Measurements from ENCODE around the gene RAPGEF3. TPM values are rescaled to one million over a fixed set of nuclear protein-coding genes. Genes with fewer than 3 reads are reported as not detected.

RAPGEF3 gene
- total RNA-seq, 1 experiment from 2014 or later = 6.1 TPM

DNA sequence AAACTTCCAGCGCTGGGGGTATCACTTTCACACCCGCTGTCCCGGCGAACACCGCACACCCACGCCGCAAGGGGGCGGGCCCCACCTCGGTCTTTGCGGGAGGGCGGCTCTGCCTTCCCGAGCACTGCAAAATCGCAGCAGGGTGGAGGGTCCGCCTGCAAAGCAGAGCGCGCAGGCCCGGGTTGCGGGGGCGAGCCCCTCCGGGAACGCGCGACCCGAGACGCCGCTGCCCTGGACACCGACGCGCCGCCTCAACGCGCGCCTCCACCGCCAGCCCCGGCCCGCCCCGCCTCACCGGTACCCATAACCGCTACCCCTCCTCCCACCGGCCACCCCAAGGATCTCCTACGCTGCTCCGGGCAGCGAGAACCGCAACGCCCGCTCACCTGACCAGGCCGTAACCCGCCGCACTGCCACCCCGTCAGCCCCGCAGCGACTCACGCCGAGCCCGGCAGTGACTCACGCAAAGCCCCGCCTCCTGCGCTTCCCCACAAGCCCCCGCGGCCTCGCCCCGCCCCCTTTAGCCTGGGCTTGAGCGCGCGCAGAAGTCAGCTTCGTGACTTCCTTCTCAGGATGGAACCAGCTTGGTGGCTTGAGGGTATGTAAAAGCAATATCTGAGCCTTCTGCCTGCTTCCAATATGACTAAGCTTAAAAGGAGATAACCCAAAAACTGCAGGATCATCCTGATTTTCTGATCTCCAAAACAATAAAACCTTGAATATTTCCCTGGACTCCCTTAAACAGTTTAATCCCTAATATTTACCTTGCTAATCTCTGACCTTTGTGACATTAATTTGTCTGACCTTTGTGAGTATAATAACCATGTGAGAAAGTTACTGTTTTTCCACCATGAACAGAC lies 52.9 kb downstream of the RAPGEF3 start, which contains the start of gene RPAP3:
Gene RPAP3, minus strand, starts transcription at position 465 of the 860 bp plus-strand sequence. CDS start 3,190 bp downstream, outside the sequence.
- Histone ChIP-seq H3K4me3 (peak within 1 kb of the TSS; percentile 66), H3K36me3 (peaks cover 24% of the 10 kb centered on the region), H3K9me3 (no peaks in the 10 kb centered on the region), H3K27me3 (no peaks in the 10 kb centered on the region)
- peak; percentile 95 for DNase-seq

DNA sequence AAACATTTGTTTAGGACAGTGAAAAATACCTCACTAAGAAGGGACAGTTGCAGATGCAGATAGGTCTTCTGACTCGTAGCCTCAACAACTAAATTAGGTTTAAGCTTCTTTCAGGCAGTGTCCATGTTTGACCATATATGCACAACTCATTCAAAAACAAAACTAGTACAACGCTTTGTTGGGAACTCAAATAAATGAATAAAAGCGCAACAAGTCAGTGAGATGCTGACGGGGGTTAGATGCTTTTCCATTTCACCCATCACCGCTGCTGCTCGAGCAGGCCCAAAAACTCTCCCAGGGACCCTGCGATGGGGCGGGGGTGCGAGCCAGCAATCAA lies 53.5 kb downstream of the RAPGEF3 start:
- peak overlapping the region; percentile 66 for H3K4me3 ChIP-seq

DNA sequence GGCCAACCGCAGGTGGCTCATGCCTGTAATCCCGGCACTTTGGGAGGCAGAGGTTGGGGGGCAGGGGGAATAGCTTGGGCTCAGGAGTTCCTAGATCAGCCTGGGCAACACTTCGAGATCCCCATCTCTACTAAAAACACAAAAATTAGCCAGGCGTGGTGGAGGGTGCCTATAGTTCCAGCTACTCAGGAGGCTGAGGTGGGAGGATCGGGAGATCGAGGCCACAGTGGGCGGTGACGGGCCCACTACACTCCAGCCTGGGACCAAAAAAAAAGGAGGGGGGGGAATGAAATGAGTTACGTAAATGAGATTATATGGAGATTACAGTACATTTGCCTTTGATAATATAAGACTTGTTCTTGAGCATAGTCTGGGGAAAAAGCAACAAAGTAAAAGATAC lies 54.0 kb downstream of the RAPGEF3 start:
- H3K36me3 ChIP-seq = peaks cover 33% of the 10 kb centered on the region
- no peaks in the 10 kb centered on the region for H3K9me3 ChIP-seq
- no peak for DNase-seq
- no peaks in the 10 kb centered on the region for H3K27me3 ChIP-seq
- H3K4me3 ChIP-seq = peak overlapping the region; percentile 66

More for the DNA sequence above, 53.5 kb downstream of the RAPGEF3 start:
- no peak for DNase-seq
- no peaks in the 10 kb centered on the region for H3K27me3 ChIP-seq
- peaks cover 30% of the 10 kb centered on the region for H3K36me3 ChIP-seq
- H3K9me3 ChIP-seq = no peaks in the 10 kb centered on the region

DNA sequence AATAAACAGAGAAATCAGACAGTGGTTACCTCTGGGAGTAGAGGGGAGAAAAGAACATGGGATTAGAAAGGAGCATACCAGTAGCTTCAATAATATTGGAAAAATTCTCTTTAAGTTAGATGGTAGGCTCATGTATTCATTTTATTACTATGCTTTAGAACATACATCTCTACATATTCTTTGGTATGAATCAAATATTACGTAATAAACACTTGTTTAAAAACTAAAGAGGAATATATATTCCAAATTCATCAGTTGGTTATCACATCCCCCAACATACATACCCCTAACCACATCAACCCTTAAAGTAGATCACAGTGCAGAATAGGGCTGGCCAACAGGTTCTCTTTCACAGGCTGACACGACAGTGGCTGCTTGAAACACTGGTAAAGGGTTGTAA lies 58.4 kb downstream of the RAPGEF3 start:
- no peak for DNase-seq
- Histone ChIP-seq H3K9me3 (no peaks in the 10 kb centered on the region), H3K27me3 (no peaks in the 10 kb centered on the region), H3K36me3 (peaks cover 62% of the 10 kb centered on the region), H3K4me3 (no peak overlapping the region)

- peaks cover 73% of the 10 kb centered on the region for H3K36me3 ChIP-seq
- H3K27me3 ChIP-seq = no peaks in the 10 kb centered on the region
- H3K4me3 ChIP-seq = no peak overlapping the region
Observed at GRCh38 chr12:47698631-47699030, 60.0 kb downstream of the RAPGEF3 start.

GRCh38 chr12:47698055-47698454 lies 60.6 kb downstream of the RAPGEF3 start:
- Histone ChIP-seq H3K27me3 (no peaks in the 10 kb centered on the region), H3K36me3 (peaks cover 73% of the 10 kb centered on the region), H3K9me3 (peaks cover 3% of the 10 kb centered on the region; the same call in 1 of the 2 replicates), H3K4me3 (no peak overlapping the region)
- DNase-seq = no peak

More at GRCh38 chr12:47698631-47699030, 60.0 kb downstream of the RAPGEF3 start:
- no peak for DNase-seq
- peaks cover 2% of the 10 kb centered on the region; the same call in 1 of the 2 replicates for H3K9me3 ChIP-seq

DNA sequence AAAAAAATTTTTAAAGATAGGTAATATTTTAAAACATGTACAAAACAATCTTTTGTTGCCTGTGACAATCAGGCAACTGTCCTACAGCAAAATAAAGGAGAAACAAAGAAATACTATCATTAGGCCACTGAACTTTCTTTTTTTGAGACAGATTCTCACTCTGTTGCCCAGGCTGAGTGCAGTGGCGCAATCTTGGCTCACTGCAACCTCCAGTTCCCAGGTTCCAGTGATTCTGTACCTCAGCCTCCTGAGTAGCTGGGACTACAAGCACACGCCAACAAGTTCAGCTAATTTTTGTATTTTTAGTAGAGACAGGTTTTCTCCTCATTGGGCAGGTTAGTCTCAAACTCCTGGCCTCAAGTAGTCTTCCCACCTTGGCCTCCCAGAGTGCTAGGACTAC lies 69.5 kb downstream of the RAPGEF3 start:
- no peaks in the 10 kb centered on the region for H3K27me3 ChIP-seq
- peaks cover 54% of the 10 kb centered on the region for H3K36me3 ChIP-seq
- H3K9me3 ChIP-seq = peaks cover 3% of the 10 kb centered on the region; the same call in 1 of the 2 replicates
- DNase-seq = no peak
- H3K4me3 ChIP-seq = no peak overlapping the region

GRCh38 chr12:47687636-47688035 lies 71.0 kb downstream of the RAPGEF3 start:
- Histone ChIP-seq H3K27me3 (no peaks in the 10 kb centered on the region), H3K4me3 (no peak overlapping the region), H3K36me3 (peaks cover 39% of the 10 kb centered on the region), H3K9me3 (no peaks in the 10 kb centered on the region)
- no peak for DNase-seq

DNA sequence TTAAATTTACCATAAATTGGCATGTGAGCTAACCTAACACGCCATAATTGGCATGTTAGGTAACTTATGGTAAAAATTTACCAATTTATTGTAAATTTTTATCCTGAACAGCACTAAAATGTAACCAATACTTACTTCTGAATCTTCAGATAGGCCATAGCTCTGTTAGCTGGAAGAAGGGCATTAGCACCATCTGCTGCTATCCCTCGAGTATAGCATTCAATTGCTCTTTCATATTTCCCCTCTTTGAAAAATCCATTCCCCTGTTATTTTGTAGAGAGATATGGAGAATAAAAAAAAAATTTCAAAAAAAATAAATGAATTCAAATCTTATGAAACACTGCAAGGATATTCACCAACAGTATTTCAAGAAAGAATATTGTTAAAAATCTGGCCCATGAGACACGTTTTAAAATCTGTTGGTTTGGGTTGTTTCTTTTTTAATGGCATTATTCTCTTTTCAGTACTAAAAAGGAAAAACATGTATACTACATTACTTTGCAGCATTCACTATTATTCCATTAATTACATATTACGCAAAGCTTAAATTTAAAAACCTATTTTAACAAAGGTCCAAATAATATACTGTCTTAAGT lies 71.9 kb downstream of the RAPGEF3 start:
- Histone ChIP-seq H3K9me3 (no peaks in the 10 kb centered on the region), H3K36me3 (peaks cover 30% of the 10 kb centered on the region), H3K27me3 (no peaks in the 10 kb centered on the region), H3K4me3 (no peak overlapping the region)
- peak; percentile 5 for DNase-seq

Other genes starting within 250 kb of the RAPGEF3 start
- gene RPAP3, start 52.9 kb downstream of the RAPGEF3 start, total RNA-seq (2014; rRNA removed; shearing (Covaris generic); ENCODE audit: low replicate concordance) = 18.1 and 56.5 TPM in 2 replicates
- gene ENDOU, start 33.4 kb downstream of the RAPGEF3 start, total RNA-seq (2014; rRNA removed; shearing (Covaris generic); ENCODE audit: low replicate concordance) = not detected in 2 replicates
- 14.2 and 17.6 TPM in 2 replicates for gene SLC48A1, start 14.4 kb upstream of the RAPGEF3 start, total RNA-seq (2014; rRNA removed; shearing (Covaris generic); ENCODE audit: low replicate concordance)
- 30.5 and 31.5 TPM in 2 replicates for gene HDAC7, start 61.0 kb upstream of the RAPGEF3 start, total RNA-seq (2014; rRNA removed; shearing (Covaris generic); ENCODE audit: low replicate concordance)
- 14.7 and 15.9 TPM in 2 replicates for gene VDR, start 146.1 kb upstream of the RAPGEF3 start, total RNA-seq (2014; rRNA removed; shearing (Covaris generic); ENCODE audit: low replicate concordance)
- gene TMEM106C, start 204.7 kb upstream of the RAPGEF3 start, total RNA-seq (2014; rRNA removed; shearing (Covaris generic); ENCODE audit: low replicate concordance) = 130 and 148 TPM in 2 replicates
- not detected in 2 replicates for gene COL2A1, start 245.6 kb upstream of the RAPGEF3 start, total RNA-seq (2014; rRNA removed; shearing (Covaris generic); ENCODE audit: low replicate concordance)